ENCODE measurements around the gene MAP1LC3B2.

Gene MAP1LC3B2

GRCh38 chr12:116578051-116578450 lies 18.9 kb downstream of the MAP1LC3B2 start:
- no peak overlapping the region for H3K4me3 ChIP-seq (ENCODE audit: severe bottlenecking)
- DNase-seq (ENCODE audit: low spot score), result no peak
- no peaks in the 10 kb centered on the region for H3K4me1 ChIP-seq (ENCODE audit: insufficient read depth, poor library complexity, severe bottlenecking)
- H3K9me3 ChIP-seq (ENCODE audit: severe bottlenecking), result no peaks in the 10 kb centered on the region
- no peak overlapping the region for H3K27ac ChIP-seq (ENCODE audit: poor library complexity, severe bottlenecking)
- no peaks in the 10 kb centered on the region for H3K27me3 ChIP-seq (ENCODE audit: insufficient read depth, poor library complexity, severe bottlenecking)
- ATAC-seq (ENCODE audit: low read depth), result no peak
- H3K36me3 ChIP-seq (ENCODE audit: low read depth), result no peaks in the 10 kb centered on the region
- no peak for TF ChIP-seq CTCF (IDR thresholded peaks at IDR 0.05; ENCODE audit: poor library complexity, severe bottlenecking)

GRCh38 chr12:116582610-116583009 lies 23.4 kb downstream of the MAP1LC3B2 start:
- DNase-seq (ENCODE audit: low spot score) (no peak), ATAC-seq (ENCODE audit: low read depth) (no peak)
- H3K27me3 ChIP-seq (ENCODE audit: insufficient read depth, poor library complexity, severe bottlenecking), result no peaks in the 10 kb centered on the region
- no peak for TF ChIP-seq CTCF (IDR thresholded peaks at IDR 0.05; ENCODE audit: poor library complexity, severe bottlenecking)
- no peaks in the 10 kb centered on the region for H3K36me3 ChIP-seq (ENCODE audit: low read depth)
- no peak overlapping the region for H3K27ac ChIP-seq (ENCODE audit: poor library complexity, severe bottlenecking)
- no peak overlapping the region for H3K4me3 ChIP-seq (ENCODE audit: severe bottlenecking)
- H3K4me1 ChIP-seq (ENCODE audit: insufficient read depth, poor library complexity, severe bottlenecking), result no peaks in the 10 kb centered on the region
- no peaks in the 10 kb centered on the region for H3K9me3 ChIP-seq (ENCODE audit: severe bottlenecking)

- Histone ChIP-seq H3K4me1 (ENCODE audit: insufficient read depth, poor library complexity, severe bottlenecking) (no peaks in the 10 kb centered on the region), H3K36me3 (ENCODE audit: low read depth) (no peaks in the 10 kb centered on the region), H3K27ac (ENCODE audit: poor library complexity, severe bottlenecking) (no peak overlapping the region), H3K27me3 (ENCODE audit: insufficient read depth, poor library complexity, severe bottlenecking) (no peaks in the 10 kb centered on the region), H3K4me3 (ENCODE audit: severe bottlenecking) (no peak overlapping the region), H3K9me3 (ENCODE audit: severe bottlenecking) (no peaks in the 10 kb centered on the region)
- DNase-seq (ENCODE audit: low spot score) (no peak), ATAC-seq (ENCODE audit: low read depth) (no peak)
- no peak for TF ChIP-seq CTCF (IDR thresholded peaks at IDR 0.05; ENCODE audit: poor library complexity, severe bottlenecking)
Measured at GRCh38 chr12:116583129-116583694, 24.0 kb downstream of the MAP1LC3B2 start.

- Histone ChIP-seq H3K4me3 (ENCODE audit: severe bottlenecking) (no peak overlapping the region), H3K27ac (ENCODE audit: poor library complexity, severe bottlenecking) (no peak overlapping the region), H3K4me1 (ENCODE audit: insufficient read depth, poor library complexity, severe bottlenecking) (no peaks in the 10 kb centered on the region), H3K27me3 (ENCODE audit: insufficient read depth, poor library complexity, severe bottlenecking) (no peaks in the 10 kb centered on the region), H3K36me3 (ENCODE audit: low read depth) (no peaks in the 10 kb centered on the region), H3K9me3 (ENCODE audit: severe bottlenecking) (no peaks in the 10 kb centered on the region)
- TF ChIP-seq CTCF (IDR thresholded peaks at IDR 0.05; ENCODE audit: poor library complexity, severe bottlenecking), result no peak
- no peak for DNase-seq (ENCODE audit: low spot score)
- ATAC-seq (ENCODE audit: low read depth), result no peak
Measured at GRCh38 chr12:116587270-116587669, 28.1 kb downstream of the MAP1LC3B2 start.

- no peaks in the 10 kb centered on the region for H3K4me1 ChIP-seq (ENCODE audit: insufficient read depth, poor library complexity, severe bottlenecking)
- H3K9me3 ChIP-seq (ENCODE audit: severe bottlenecking), result no peaks in the 10 kb centered on the region
- no peak overlapping the region for H3K4me3 ChIP-seq (ENCODE audit: severe bottlenecking)
- no peak for TF ChIP-seq CTCF (IDR thresholded peaks at IDR 0.05; ENCODE audit: poor library complexity, severe bottlenecking)
- ATAC-seq (ENCODE audit: low read depth) (no peak), DNase-seq (ENCODE audit: low spot score) (no peak)
- no peaks in the 10 kb centered on the region for H3K27me3 ChIP-seq (ENCODE audit: insufficient read depth, poor library complexity, severe bottlenecking)
- H3K27ac ChIP-seq (ENCODE audit: poor library complexity, severe bottlenecking), result no peak overlapping the region
- no peaks in the 10 kb centered on the region for H3K36me3 ChIP-seq (ENCODE audit: low read depth)
Measured at GRCh38 chr12:116588390-116589028, 29.3 kb downstream of the MAP1LC3B2 start.
